CD4-positive, CD25-positive, alpha-beta regulatory T cell (primary cell): Measurements from ENCODE around the gene DBNL. TPM values are rescaled to one million over a fixed set of nuclear protein-coding genes. Genes with fewer than 3 reads are reported as not detected.
"Not testable (repeated sequence)": the region's sequence is repeated elsewhere in the genome, so short reads cannot be mapped to it uniquely, and the experiment has no call there.

Experiments used
- ATAC-seq, 2 donors: fragments of 150-1000 bp; cut with Tn5 transposase; one replicate each; pipeline ENCODE4 v1.10.0; 2021; ENCODE audit warnings: low read depth in 2 of 2, moderate number of reproducible peaks in 2 of 2, moderate library complexity in 1 of 2
- DNase-seq, 3 donors: peaks; one replicate each; pipeline versions ENCODE4 v3.0.0 to v3.0.0-alpha.2; 2012 to 2022; ENCODE audit warnings: mixed read lengths in 1 of 3
- H3K27ac ChIP-seq: one replicate; pipeline ENCODE4 v1.7.0; 2013; ENCODE audit warnings: mild to moderate bottlenecking, low read length; ENCODE audit not compliant: insufficient read depth, poor library complexity, severe bottlenecking
- H3K27me3 ChIP-seq: one replicate; pipeline ENCODE4 v1.7.0; 2013; ENCODE audit warnings: low read length; ENCODE audit not compliant: control insufficient read depth, insufficient read depth
- H3K36me3 ChIP-seq: one replicate; pipeline ENCODE4 v1.7.0; 2013; ENCODE audit warnings: mild to moderate bottlenecking, low read length, moderate library complexity; ENCODE audit not compliant: control insufficient read depth, insufficient read depth
- H3K4me1 ChIP-seq: 2 replicates; pipeline ENCODE4 v1.7.0; 2013; ENCODE audit warnings: mild to moderate bottlenecking, low read length; ENCODE audit not compliant: insufficient read depth, control insufficient read depth, poor library complexity, severe bottlenecking
- H3K4me3 ChIP-seq: one replicate; pipeline ENCODE4 v1.7.0; 2013; ENCODE audit warnings: low read depth, mild to moderate bottlenecking, low read length, moderate library complexity
- H3K9me3 ChIP-seq, 2 experiments: 1 replicate in 1 of 2; 2 replicates in 1 of 2; pipeline ENCODE4 v1.7.0; 2013; ENCODE audit warnings: low read length in 2 of 2, mild to moderate bottlenecking in 1 of 2, moderate library complexity in 1 of 2; ENCODE audit not compliant: control insufficient read depth in 2 of 2
- H3K27ac Mint-ChIP-seq, 3 donors: one replicate each; pipeline ENCODE4 v1.8.0; 2020 to 2022; ENCODE audit warnings: mild to moderate bottlenecking in 3 of 3, mixed read lengths in 3 of 3, moderate library complexity in 2 of 3
- H3K27me3 Mint-ChIP-seq: one replicate; pipeline ENCODE4 v1.8.0; 2022; ENCODE audit warnings: mild to moderate bottlenecking, mixed read lengths
- H3K36me3 Mint-ChIP-seq: one replicate; pipeline ENCODE4 v1.8.0; 2020; ENCODE audit warnings: mixed read lengths
- H3K4me1 Mint-ChIP-seq, 4 donors: one replicate each; pipeline ENCODE4 v1.8.0; 2020 to 2022; ENCODE audit warnings: mixed read lengths in 4 of 4, mild to moderate bottlenecking in 1 of 4
- H3K4me3 Mint-ChIP-seq, 4 donors: one replicate each; pipeline ENCODE4 v1.8.0; 2020 to 2022; ENCODE audit warnings: mild to moderate bottlenecking in 4 of 4, mixed read lengths in 4 of 4, moderate library complexity in 3 of 4
- H3K9me3 Mint-ChIP-seq, 7 donors: one replicate each; pipeline ENCODE4 v1.8.0; 2020 to 2022; ENCODE audit warnings: mixed read lengths in 7 of 7, mild to moderate bottlenecking in 3 of 7, moderate library complexity in 2 of 7
- polyA plus RNA-seq, 4 donors: library from polyadenylated mRNA; unstranded; fragments of 300-500 nt; fragmentation: Illumina TruSeq; gene quantifications; one replicate each; pipeline ENCODE4 v1.2.3, GENCODE V29; 2021
- total RNA-seq: library from RNA; stranded (reverse); gene quantifications from one replicate; pipeline ENCODE4 v1.2.3, GENCODE V29; 2022

Gene DBNL
- total and polyA plus RNA-seq, 5 donors from 2014 or later: 104 to 206 (median 167) TPM

DNA sequence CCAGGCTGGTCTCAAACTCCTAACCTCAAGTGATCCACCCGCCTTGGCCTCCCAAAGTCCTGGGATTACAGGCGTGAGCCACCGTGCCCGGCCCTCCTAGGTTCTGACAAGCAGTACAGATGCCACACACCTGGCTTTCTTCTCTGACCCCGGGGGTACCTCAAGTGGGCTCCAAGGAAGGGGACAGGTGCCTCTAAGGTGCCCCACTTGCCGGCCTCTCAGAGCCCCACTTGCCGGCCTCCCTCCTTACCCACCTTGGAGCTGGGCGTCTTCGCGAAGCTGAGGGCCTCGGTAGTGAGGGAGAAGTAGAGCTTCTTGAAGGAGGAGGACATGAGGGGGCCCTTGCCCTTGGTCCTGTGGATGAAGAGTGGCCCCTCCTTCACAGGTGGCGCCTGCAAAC is 5.9 kb upstream of the DBNL start:
- not testable (repeated sequence) for H3K36me3 ChIP-seq, H3K36me3 Mint-ChIP-seq, H3K4me1 ChIP-seq, H3K9me3 ChIP-seq, H3K4me3 Mint-ChIP-seq, ATAC-seq, H3K4me3 ChIP-seq, H3K27me3 ChIP-seq, H3K27ac ChIP-seq, DNase-seq, H3K27me3 Mint-ChIP-seq, H3K9me3 Mint-ChIP-seq
- H3K27ac Mint-ChIP-seq: peak overlapping the region in 1 of 3 donors; percentile 94
- peaks cover 0 to 17% (median 4%) of the 10 kb centered on the region in 4 donors for H3K4me1 Mint-ChIP-seq

DNA sequence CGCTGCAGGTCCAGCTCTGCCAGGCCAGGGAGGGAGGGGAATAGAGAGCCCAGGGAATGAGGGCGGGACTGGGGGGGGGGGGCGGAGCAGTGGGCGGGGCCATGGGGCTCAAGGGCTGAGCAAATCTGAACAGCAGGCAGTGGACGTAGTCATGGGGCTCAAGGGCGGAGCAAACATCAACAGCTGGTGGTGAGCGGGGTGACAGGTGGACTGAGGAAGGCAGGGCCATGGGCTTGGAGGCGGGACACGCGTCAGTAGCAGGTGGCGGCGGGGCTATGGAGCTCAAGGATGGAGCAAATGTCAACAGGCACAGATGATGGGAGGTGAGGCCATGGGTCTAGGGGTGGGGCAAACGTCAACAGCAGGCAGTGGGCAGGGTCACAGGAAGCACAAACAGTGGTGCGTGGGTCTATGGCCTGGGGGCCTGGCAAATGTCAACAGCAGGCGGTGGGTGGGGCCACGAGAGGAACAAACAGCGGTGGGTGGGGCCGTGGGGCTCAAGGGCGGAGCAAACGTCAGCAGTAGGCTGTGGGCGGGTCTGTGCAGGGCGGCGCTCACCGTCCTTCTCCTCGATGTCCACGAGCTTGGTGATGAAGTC is 5.4 kb upstream of the DBNL start:
- H3K9me3 Mint-ChIP-seq, H3K27me3 Mint-ChIP-seq, H3K36me3 ChIP-seq, H3K36me3 Mint-ChIP-seq, H3K4me3 ChIP-seq, H3K27me3 ChIP-seq, H3K9me3 ChIP-seq: not testable (repeated sequence)
- H3K27ac Mint-ChIP-seq: peak overlapping the region; percentile 92 to 95 (median 94)
- H3K4me3 Mint-ChIP-seq: peak overlapping the region; percentile 78 to 86 (median 85)
- DNase-seq: peak; percentile 85 to 90 (median 87)
- H3K4me1 Mint-ChIP-seq: peaks cover 0 to 22% (median 9%) of the 10 kb centered on the region in 4 donors
- Histone ChIP-seq H3K27ac (peak overlapping the region; percentile 66), H3K4me1 (peaks cover 10% of the 10 kb centered on the region)
- peak; percentile 56 to 68 for ATAC-seq

DNA sequence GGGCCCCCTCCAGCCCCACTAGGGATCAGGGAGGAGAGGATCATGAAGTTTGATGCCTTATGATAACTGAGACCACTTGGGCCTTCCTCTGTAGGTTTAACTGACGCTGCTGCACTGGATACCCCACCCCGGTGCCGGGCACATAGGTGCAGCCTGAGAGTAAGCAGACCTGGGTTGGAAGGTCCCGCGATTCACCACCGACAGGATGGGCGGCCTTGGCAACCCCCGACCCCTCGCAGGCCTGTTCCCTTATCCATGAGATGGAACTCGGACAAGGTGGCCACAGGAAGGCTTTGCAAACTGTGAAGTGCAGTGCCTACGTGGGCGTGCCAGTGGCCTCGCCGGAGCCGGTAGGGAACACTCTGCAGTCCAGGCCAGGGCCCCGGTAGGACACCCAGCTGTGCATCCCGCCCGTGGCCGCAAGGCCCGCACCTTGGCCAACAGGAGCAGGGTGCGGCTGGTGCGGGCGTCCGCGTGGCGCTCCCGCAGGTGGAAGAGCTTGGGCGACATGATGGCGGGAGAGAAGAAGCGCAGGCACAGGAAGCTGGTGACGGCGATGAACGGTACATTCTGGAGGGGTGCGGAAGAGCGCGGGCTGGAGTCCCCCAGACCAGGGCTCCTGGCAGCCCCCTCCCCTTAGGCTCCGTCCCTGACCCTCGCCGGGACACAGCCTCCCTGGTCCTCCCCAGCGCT is 4.6 kb upstream of the DBNL start:
- peak overlapping the region in 3 of 4 donors; percentile 32 to 73 (median 70) for H3K4me3 Mint-ChIP-seq
- H3K27ac ChIP-seq: peak overlapping the region; percentile 65
- not testable (repeated sequence) for H3K4me3 ChIP-seq

DNA sequence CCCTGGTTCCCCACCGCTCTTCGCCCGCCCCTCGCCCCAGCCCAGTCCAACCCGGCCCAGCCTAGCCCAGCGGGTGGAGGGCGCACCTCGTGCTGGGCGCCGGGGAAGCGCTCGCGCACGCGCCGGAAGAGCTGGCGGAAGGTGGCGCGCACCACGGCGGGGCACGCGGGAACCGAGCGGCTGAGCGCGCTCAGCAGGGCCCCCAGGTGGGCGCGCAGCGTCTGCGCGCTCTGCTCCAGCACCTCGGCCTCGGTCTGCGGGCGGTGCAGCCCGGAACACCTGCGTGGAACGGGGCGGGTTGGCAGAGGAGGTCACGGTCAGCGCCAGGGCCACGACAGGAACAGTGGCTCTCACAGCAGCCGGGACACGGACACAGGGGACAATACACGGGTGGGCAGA is 4.0 kb upstream of the DBNL start:
- not testable (repeated sequence) for H3K9me3 Mint-ChIP-seq, H3K9me3 ChIP-seq, H3K27me3 ChIP-seq, H3K27me3 Mint-ChIP-seq, H3K36me3 Mint-ChIP-seq, H3K4me3 ChIP-seq, H3K36me3 ChIP-seq
- DNase-seq: peak; percentile 58 to 81 (median 77)
- H3K4me3 Mint-ChIP-seq: peak overlapping the region; percentile 32 to 84 (median 82)
- ATAC-seq: peak; percentile 67
- H3K4me1 ChIP-seq: peaks cover 18% of the 10 kb centered on the region
- H3K27ac Mint-ChIP-seq: peak overlapping the region; percentile 41 to 83 (median 74)
- peaks cover 0 to 30% (median 13%) of the 10 kb centered on the region in 4 donors for H3K4me1 Mint-ChIP-seq
- H3K27ac ChIP-seq: peak overlapping the region; percentile 65

More for the DNA sequence above, 4.6 kb upstream of the DBNL start:
- not testable (repeated sequence) for H3K27me3 Mint-ChIP-seq, H3K36me3 ChIP-seq, DNase-seq, H3K9me3 Mint-ChIP-seq, H3K36me3 Mint-ChIP-seq, H3K9me3 ChIP-seq, H3K27me3 ChIP-seq
- peak; percentile 41 for ATAC-seq
- H3K4me1 ChIP-seq: peaks cover 13% of the 10 kb centered on the region
- H3K27ac Mint-ChIP-seq: peak overlapping the region in 1 of 3 donors; percentile 83
- peaks cover 0 to 26% (median 10%) of the 10 kb centered on the region in 4 donors for H3K4me1 Mint-ChIP-seq

DNA sequence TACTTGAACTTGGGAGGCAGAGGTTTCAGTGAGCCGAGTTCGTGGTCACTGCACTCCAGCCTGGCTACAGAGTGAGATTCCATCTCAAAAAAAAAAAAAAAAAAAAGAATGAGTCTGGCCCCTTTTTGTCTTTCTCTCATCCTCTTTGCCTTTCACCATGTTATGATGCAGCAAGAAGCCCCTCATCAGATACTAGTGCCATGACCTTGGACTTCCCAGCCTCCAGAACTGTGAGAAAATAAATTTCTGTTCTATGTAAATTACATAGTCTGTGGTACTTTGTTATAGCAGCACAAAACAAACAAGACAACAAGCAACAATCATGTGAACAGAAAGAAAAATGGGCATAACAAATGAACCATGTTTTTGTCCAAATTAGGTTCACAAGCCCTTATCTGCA is 2.3 kb upstream of the DBNL start:
- Mint-ChIP-seq H3K4me3 (peak overlapping the region in 3 of 4 donors; percentile 63 to 81 (median 70)), H3K4me1 (peaks cover 15 to 47% (median 30%) of the 10 kb centered on the region in 4 donors), H3K27me3 (no peaks in the 10 kb centered on the region), H3K36me3 (peaks cover 9% of the 10 kb centered on the region), H3K27ac (no peak overlapping the region), H3K9me3 (no peaks in the 10 kb centered on the region)
- no peak for DNase-seq
- Histone ChIP-seq H3K4me3 (no peak overlapping the region), H3K9me3 (no peaks in the 10 kb centered on the region), H3K36me3 (peaks cover 4% of the 10 kb centered on the region), H3K27ac (peak overlapping the region; percentile 3), H3K4me1 (peaks cover 35% of the 10 kb centered on the region), H3K27me3 (no peaks in the 10 kb centered on the region)
- no peak for ATAC-seq

DNA sequence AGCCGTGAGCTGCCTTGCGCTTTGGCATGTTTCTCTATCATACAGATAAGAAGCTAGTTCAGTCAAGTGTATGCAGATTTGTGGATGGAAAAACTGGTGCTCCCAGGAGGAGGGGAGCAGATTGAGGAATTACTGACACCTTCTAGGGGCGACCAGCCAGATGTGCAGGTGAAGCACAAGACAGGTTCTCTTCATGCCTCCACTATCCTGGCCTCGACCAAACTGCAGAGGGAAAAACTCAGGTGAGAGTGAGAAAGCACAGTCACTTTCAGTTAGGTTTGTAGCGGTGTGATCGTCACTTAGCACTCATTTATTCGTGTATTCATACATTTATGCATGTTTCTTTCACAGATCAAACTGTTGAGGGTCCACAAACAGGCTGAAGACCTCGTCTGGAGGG is 600 bp upstream of the DBNL start:
- H3K9me3 Mint-ChIP-seq: no peaks in the 10 kb centered on the region
- H3K9me3 ChIP-seq: no peaks in the 10 kb centered on the region
- H3K36me3 Mint-ChIP-seq: peaks cover 12% of the 10 kb centered on the region
- H3K4me1 Mint-ChIP-seq: peaks cover 15 to 64% (median 40%) of the 10 kb centered on the region in 4 donors
- H3K36me3 ChIP-seq: peaks cover 7% of the 10 kb centered on the region
- H3K27ac ChIP-seq: peak overlapping the region; percentile 86
- peak overlapping the region; percentile 82 for H3K4me3 ChIP-seq
- ATAC-seq (no peak), DNase-seq (no peak)
- no peaks in the 10 kb centered on the region for H3K27me3 Mint-ChIP-seq
- H3K4me1 ChIP-seq: peaks cover 48% of the 10 kb centered on the region
- peak overlapping the region; percentile 91 to 96 (median 94) for H3K27ac Mint-ChIP-seq
- H3K27me3 ChIP-seq: no peaks in the 10 kb centered on the region
- H3K4me3 Mint-ChIP-seq: peak overlapping the region; percentile 92 to 99 (median 94)

DNA sequence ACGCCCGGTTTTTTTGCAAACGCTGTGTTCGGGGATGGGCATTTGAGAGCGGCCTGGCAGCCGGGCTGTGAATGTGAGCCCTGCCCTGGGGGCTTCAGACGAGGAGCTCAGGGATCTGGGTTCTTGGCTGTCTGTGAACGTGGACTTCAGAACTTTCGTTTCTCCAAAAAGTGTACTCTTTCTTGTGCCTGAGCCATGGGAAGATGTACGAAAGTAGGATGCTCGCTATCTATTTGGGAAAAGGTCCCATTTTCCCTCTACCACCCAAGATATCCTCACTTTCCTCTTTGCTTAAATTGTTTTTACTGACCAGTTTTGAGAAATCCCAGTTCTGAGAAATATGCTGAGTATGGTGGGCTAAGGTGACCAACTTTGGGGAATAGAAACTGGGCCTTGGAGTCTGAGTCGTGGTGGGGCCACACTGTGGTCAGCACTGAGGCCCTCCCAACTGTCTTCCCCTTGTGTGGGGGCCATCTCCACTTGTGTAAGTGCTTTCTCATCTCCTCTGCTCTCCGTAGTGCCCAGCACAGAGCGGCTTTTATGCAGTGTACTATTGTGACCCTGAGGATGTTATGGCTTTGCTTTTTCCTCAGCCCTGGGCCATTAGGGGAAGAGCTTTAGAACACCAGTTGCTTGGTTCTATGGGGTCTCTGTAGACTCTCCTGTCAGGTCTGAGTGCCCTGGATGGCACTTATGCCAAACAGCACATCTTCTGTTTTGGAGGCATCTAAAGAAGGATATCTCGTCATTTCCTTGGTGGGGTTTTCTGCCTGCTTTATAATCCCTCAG is 918 bp downstream of the DBNL start:
- Mint-ChIP-seq H3K9me3 (no peaks in the 10 kb centered on the region), H3K27me3 (no peaks in the 10 kb centered on the region), H3K27ac (peak overlapping the region; percentile 88 to 98 (median 91)), H3K4me3 (peak overlapping the region; percentile 92 to 99 (median 94)), H3K4me1 (peaks cover 15 to 76% (median 48%) of the 10 kb centered on the region in 4 donors), H3K36me3 (peaks cover 14% of the 10 kb centered on the region)
- H3K36me3 ChIP-seq: peaks cover 19% of the 10 kb centered on the region
- peaks cover 53% of the 10 kb centered on the region for H3K4me1 ChIP-seq
- no peaks in the 10 kb centered on the region for H3K27me3 ChIP-seq
- H3K4me3 ChIP-seq: peak overlapping the region; percentile 95
- peak in 1 of 3 donors; percentile 68 for DNase-seq
- H3K27ac ChIP-seq: peak overlapping the region; percentile 86
- ATAC-seq: no peak
- no peaks in the 10 kb centered on the region for H3K9me3 ChIP-seq
